Activated T-cell treated with anti-CD3 and anti-CD28 coated beads, Interleukin-2, amount 50 U/mL, for 24 hours (primary cell): Measurements from ENCODE around the gene ABT1.

Experiments used
- DNase-seq: peaks from one replicate; pipeline ENCODE4 v3.0.0-alpha.2; 2020
- H3K27ac Mint-ChIP-seq: 2 replicates; pipeline ENCODE4 v1.8.0; 2020; ENCODE audit warnings: mild to moderate bottlenecking, mixed read lengths
- H3K27me3 Mint-ChIP-seq: 2 replicates; pipeline ENCODE4 v1.8.0; 2020; ENCODE audit warnings: mixed read lengths
- H3K36me3 Mint-ChIP-seq: 2 replicates; pipeline ENCODE4 v1.8.0; 2020; ENCODE audit warnings: low read depth, mixed read lengths
- H3K4me1 Mint-ChIP-seq: 2 replicates; pipeline ENCODE4 v1.8.0; 2020; ENCODE audit warnings: low read depth, mixed read lengths
- H3K4me3 Mint-ChIP-seq: 2 replicates; pipeline ENCODE4 v1.8.0; 2020; ENCODE audit warnings: mild to moderate bottlenecking, moderate library complexity, mixed read lengths
- H3K9me3 Mint-ChIP-seq: 2 replicates; pipeline ENCODE4 v1.8.0; 2020; ENCODE audit warnings: mixed read lengths

ABT1 gene

GRCh38 chr6:26563488-26563887 is 33.3 kb upstream of the ABT1 start:
- no peak for DNase-seq
- Mint-ChIP-seq H3K27me3 (peaks cover under 1% of the 10 kb centered on the region), H3K27ac (no peak overlapping the region), H3K36me3 (peaks cover 2% of the 10 kb centered on the region), H3K4me3 (no peak overlapping the region), H3K9me3 (no peaks in the 10 kb centered on the region), H3K4me1 (peaks cover 3% of the 10 kb centered on the region)

- Mint-ChIP-seq H3K9me3 (no peaks in the 10 kb centered on the region), H3K4me3 (peak overlapping the region; percentile 85), H3K4me1 (peaks cover 36% of the 10 kb centered on the region), H3K27ac (peak overlapping the region; percentile 93), H3K36me3 (peaks cover 9% of the 10 kb centered on the region), H3K27me3 (peaks cover 2% of the 10 kb centered on the region)
- DNase-seq = peak; percentile 100
Observed at GRCh38 chr6:26568601-26569432, 27.9 kb upstream of the ABT1 start.

- H3K36me3 Mint-ChIP-seq = peaks cover 9% of the 10 kb centered on the region
- no peaks in the 10 kb centered on the region for H3K9me3 Mint-ChIP-seq
- peaks cover 36% of the 10 kb centered on the region for H3K4me1 Mint-ChIP-seq
- peaks cover 2% of the 10 kb centered on the region for H3K27me3 Mint-ChIP-seq
- H3K27ac Mint-ChIP-seq = peak overlapping the region; percentile 93
- H3K4me3 Mint-ChIP-seq = peak overlapping the region; percentile 85
- DNase-seq = no peak
Observed at GRCh38 chr6:26569433-26569764, 27.4 kb upstream of the ABT1 start.

- Mint-ChIP-seq H3K36me3 (peaks cover 9% of the 10 kb centered on the region), H3K4me3 (no peak overlapping the region), H3K27ac (no peak overlapping the region), H3K4me1 (peaks cover 36% of the 10 kb centered on the region), H3K9me3 (no peaks in the 10 kb centered on the region), H3K27me3 (peaks cover 2% of the 10 kb centered on the region)
- no peak for DNase-seq
Observed at GRCh38 chr6:26570027-26570809, 26.5 kb upstream of the ABT1 start.

GRCh38 chr6:26571592-26572296 is 25.0 kb upstream of the ABT1 start:
- peaks cover 41% of the 10 kb centered on the region for H3K4me1 Mint-ChIP-seq
- peak overlapping the region; percentile 95 for H3K27ac Mint-ChIP-seq
- H3K4me3 Mint-ChIP-seq = peak overlapping the region; percentile 86
- peaks cover 2% of the 10 kb centered on the region for H3K27me3 Mint-ChIP-seq
- no peaks in the 10 kb centered on the region for H3K9me3 Mint-ChIP-seq
- peaks cover 9% of the 10 kb centered on the region for H3K36me3 Mint-ChIP-seq
- DNase-seq = peak; percentile 75

GRCh38 chr6:26575494-26575939 is 21.2 kb upstream of the ABT1 start:
- Mint-ChIP-seq H3K4me3 (no peak overlapping the region), H3K4me1 (peaks cover 47% of the 10 kb centered on the region), H3K27me3 (no peaks in the 10 kb centered on the region), H3K9me3 (peaks cover 11% of the 10 kb centered on the region), H3K36me3 (peaks cover 3% of the 10 kb centered on the region), H3K27ac (no peak overlapping the region)
- no peak for DNase-seq

GRCh38 chr6:26576407-26576843 is 20.3 kb upstream of the ABT1 start:
- no peak for DNase-seq
- Mint-ChIP-seq H3K27me3 (no peaks in the 10 kb centered on the region), H3K36me3 (peaks cover 3% of the 10 kb centered on the region), H3K9me3 (peaks cover 11% of the 10 kb centered on the region), H3K4me3 (no peak overlapping the region), H3K4me1 (peaks cover 50% of the 10 kb centered on the region), H3K27ac (peak overlapping the region; percentile 94)

- no peaks in the 10 kb centered on the region for H3K27me3 Mint-ChIP-seq
- peak overlapping the region; percentile 79 for H3K4me3 Mint-ChIP-seq
- DNase-seq = peak; percentile 81
- no peaks in the 10 kb centered on the region for H3K36me3 Mint-ChIP-seq
- H3K27ac Mint-ChIP-seq = peak overlapping the region; percentile 94
- peaks cover 43% of the 10 kb centered on the region for H3K4me1 Mint-ChIP-seq
- peaks cover 11% of the 10 kb centered on the region for H3K9me3 Mint-ChIP-seq
Observed at GRCh38 chr6:26576929-26577719, 19.6 kb upstream of the ABT1 start.

- H3K9me3 Mint-ChIP-seq = peaks cover 11% of the 10 kb centered on the region
- H3K27me3 Mint-ChIP-seq = no peaks in the 10 kb centered on the region
- H3K4me1 Mint-ChIP-seq = peaks cover 40% of the 10 kb centered on the region
- no peak for DNase-seq
- H3K27ac Mint-ChIP-seq = peak overlapping the region; percentile 94
- no peaks in the 10 kb centered on the region for H3K36me3 Mint-ChIP-seq
- H3K4me3 Mint-ChIP-seq = peak overlapping the region; percentile 79
Observed at GRCh38 chr6:26577720-26578072, 19.1 kb upstream of the ABT1 start.

GRCh38 chr6:26578279-26578678 is 18.5 kb upstream of the ABT1 start:
- peaks cover 35% of the 10 kb centered on the region for H3K4me1 Mint-ChIP-seq
- no peak for DNase-seq
- H3K36me3 Mint-ChIP-seq = no peaks in the 10 kb centered on the region
- peaks cover 3% of the 10 kb centered on the region for H3K27me3 Mint-ChIP-seq
- no peak overlapping the region for H3K4me3 Mint-ChIP-seq
- no peak overlapping the region for H3K27ac Mint-ChIP-seq
- peaks cover 11% of the 10 kb centered on the region for H3K9me3 Mint-ChIP-seq

GRCh38 chr6:26578741-26579140 is 18.0 kb upstream of the ABT1 start:
- H3K4me1 Mint-ChIP-seq = peaks cover 30% of the 10 kb centered on the region
- H3K27ac Mint-ChIP-seq = no peak overlapping the region
- no peak overlapping the region for H3K4me3 Mint-ChIP-seq
- peaks cover 7% of the 10 kb centered on the region for H3K27me3 Mint-ChIP-seq
- H3K36me3 Mint-ChIP-seq = no peaks in the 10 kb centered on the region
- peaks cover 11% of the 10 kb centered on the region for H3K9me3 Mint-ChIP-seq
- DNase-seq = no peak

- DNase-seq = no peak
- Mint-ChIP-seq H3K27me3 (peaks cover 23% of the 10 kb centered on the region), H3K4me3 (no peak overlapping the region), H3K36me3 (no peaks in the 10 kb centered on the region), H3K9me3 (peaks cover 11% of the 10 kb centered on the region), H3K27ac (no peak overlapping the region), H3K4me1 (peaks cover 27% of the 10 kb centered on the region)
Observed at GRCh38 chr6:26581164-26581915, 15.4 kb upstream of the ABT1 start.

GRCh38 chr6:26588965-26589364 is 7.8 kb upstream of the ABT1 start:
- Mint-ChIP-seq H3K36me3 (no peaks in the 10 kb centered on the region), H3K4me3 (no peak overlapping the region), H3K27ac (no peak overlapping the region)

More at GRCh38 chr6:26588965-26589364, 7.8 kb upstream of the ABT1 start:
- H3K4me1 Mint-ChIP-seq = peaks cover 1% of the 10 kb centered on the region
- no peak for DNase-seq
- no peaks in the 10 kb centered on the region for H3K9me3 Mint-ChIP-seq
- peaks cover 43% of the 10 kb centered on the region for H3K27me3 Mint-ChIP-seq
